HepG2 (cell line): ENCODE results near the gene TMEM164. TPM values are rescaled to one million over a fixed set of nuclear protein-coding genes. Genes with fewer than 3 reads are reported as not detected.

Experiments
- ATAC-seq: fragments of 200-7000 bp; cut with Tn5 transposase; 3 replicates; pipeline ENCODE4 v1.9.1; 2020; ENCODE audit warnings: mild to moderate bottlenecking, moderate library complexity
- BruUV-seq: library from RNA; stranded (reverse); fragments of 400-500 nt; replicated peaks from 2 replicates; lab custom pipeline; 2021; lab: Mats Ljungman, UMichigan
- CTCF ChIA-PET: fragments of 300-600 bp; formaldehyde crosslinking; extraction: SDS; loops from one replicate; lab custom pipeline; 2021; ENCODE audit warnings: low total read pairs, inconsistent platforms, low intra/inter-chr PET ratio; lab: Yijun Ruan, JAX
- POLR2A ChIA-PET: fragments of 350-600 bp; sonication (Branson Sonifier 250); formaldehyde crosslinking; loops from one replicate; lab custom pipeline; 2020; ENCODE audit warnings: antibody characterized with exemption, inconsistent platforms; lab: Yijun Ruan, JAX
- DNase-seq: peaks from one replicate; pipeline ENCODE4 v3.0.0-alpha.2; 2015; ENCODE audit warnings: low spot score
- FAIRE-seq: peaks from 3 replicates; lab custom pipeline; 2011; peaks lifted over from hg19 to GRCh38; lab: Jason Lieb, UNC
- H2AFZ ChIP-seq: one replicate; pipeline ENCODE4 v1.6.1; 2011; ENCODE audit warnings: low read length, inconsistent platforms
- H3K27ac ChIP-seq: fragments of 300-600 bp; 3 replicates; pipeline ENCODE4 v1.8.0; 2011; ENCODE audit warnings: mixed run types, mild to moderate bottlenecking, mixed read lengths, low read length, inconsistent platforms; ENCODE audit not compliant: insufficient read depth; ENCODE audit errors: extremely low read length
- H3K27me3 ChIP-seq, 2 experiments: fragments of 200-600 bp in 1 of 2; 2 replicates in 1 of 2; 3 replicates in 1 of 2; pipeline versions ENCODE4 v1.6.0 to v1.8.0; 2011; ENCODE audit warnings: low read length in 2 of 2, mild to moderate bottlenecking in 2 of 2, moderate library complexity in 2 of 2, inconsistent platforms in 1 of 2; ENCODE audit not compliant: insufficient read depth in 2 of 2, control insufficient read depth in 1 of 2
- H3K36me3 ChIP-seq, 2 experiments: fragments of 200-600 bp in 1 of 2; replicated peaks in 1 of 2; 2 replicates in 1 of 2; 3 replicates in 1 of 2; pipeline versions ENCODE4 v1.5.1 to v1.8.0; 2011; ENCODE audit warnings: low read length in 2 of 2, inconsistent platforms in 1 of 2; ENCODE audit not compliant: insufficient read depth in 2 of 2, control insufficient read depth in 1 of 2
- H3K4me1 ChIP-seq: 2 replicates; pipeline ENCODE4 v1.5.1; 2012; ENCODE audit warnings: low read length, inconsistent platforms; ENCODE audit not compliant: insufficient read depth
- H3K4me2 ChIP-seq: 2 replicates; pipeline ENCODE4 v1.6.0; 2011; ENCODE audit warnings: low read depth, low read length, inconsistent platforms
- H3K4me3 ChIP-seq, 3 experiments: fragments of 200-600 bp in 1 of 3; sonication (generic), shearing (Covaris generic) in 1 of 3; replicated peaks in 1 of 3; 2 replicates each; pipeline ENCODE4 v1.5.1; 2011 to 2016; ENCODE audit warnings: low read length in 3 of 3, inconsistent platforms in 2 of 3, low read depth in 2 of 3, mild to moderate bottlenecking in 2 of 3, control low read depth in 1 of 3, mixed read lengths in 1 of 3; ENCODE audit not compliant: insufficient read depth in 1 of 3
- H3K79me2 ChIP-seq: one replicate; pipeline ENCODE4 v1.6.1; 2011; ENCODE audit warnings: low read length, inconsistent platforms; ENCODE audit not compliant: insufficient read depth
- H3K9ac ChIP-seq: 2 replicates; pipeline ENCODE4 v1.6.0; 2011; ENCODE audit warnings: mild to moderate bottlenecking, low read depth, low read length, inconsistent platforms; ENCODE audit not compliant: insufficient read depth
- H3K9me3 ChIP-seq: 2 replicates; pipeline ENCODE4 v1.5.1; 2012; ENCODE audit warnings: mild to moderate bottlenecking, low read length
- H4K20me1 ChIP-seq: 2 replicates; pipeline ENCODE4 v1.6.0; 2011; ENCODE audit warnings: inconsistent platforms, mild to moderate bottlenecking, low read length, moderate library complexity; ENCODE audit not compliant: insufficient read depth
- HIC2 ChIP-seq: sonication (generic); formaldehyde crosslinking; IDR thresholded peaks from 2 replicates; pipeline ENCODE4 v1.9.0; 2022; ENCODE audit warnings: low read depth, missing genetic modification reagents
- HMGA1 ChIP-seq: sonication (generic); formaldehyde crosslinking; conservative IDR thresholded peaks from 2 replicates; pipeline ENCODE4 v1.4.0; 2020; ENCODE audit warnings: missing genetic modification reagents
- KMT2B ChIP-seq: IDR thresholded peaks from 2 replicates; pipeline ENCODE4 v1.6.1; 2016; ENCODE audit warnings: missing genetic modification reagents, missing compliant biosample characterization
- MTA3 ChIP-seq: sonication (generic); formaldehyde crosslinking; IDR thresholded peaks from 2 replicates; pipeline ENCODE4 v1.4.0; 2020; ENCODE audit warnings: missing genetic modification reagents
- PAWR ChIP-seq: sonication (generic); formaldehyde crosslinking; IDR thresholded peaks from 2 replicates; pipeline ENCODE4 v1.4.0; 2020; ENCODE audit warnings: missing genetic modification reagents, mild to moderate bottlenecking, borderline replicate concordance
- SRSF4 ChIP-seq: fragments of 200-400 bp; formaldehyde crosslinking; IDR thresholded peaks from one replicate; pipeline ENCODE4 v1.6.1; 2018; ENCODE audit warnings: mild to moderate bottlenecking, low read depth, low read length, moderate library complexity; ENCODE audit not compliant: poor library complexity, severe bottlenecking
- ZNF343 ChIP-seq: sonication (generic); formaldehyde crosslinking; IDR thresholded peaks from 2 replicates; pipeline ENCODE4 v1.4.0; 2020; ENCODE audit warnings: mild to moderate bottlenecking, missing genetic modification reagents
- ZNF407 ChIP-seq: sonication (generic); formaldehyde crosslinking; IDR thresholded peaks from one replicate; pipeline ENCODE4 v1.5.1; 2020; ENCODE audit warnings: mild to moderate bottlenecking, missing genetic modification reagents; ENCODE audit errors: not compliant biosample characterization
- ZNF562 ChIP-seq: sonication (generic); formaldehyde crosslinking; IDR thresholded peaks from 2 replicates; pipeline ENCODE4 v1.8.0; 2022; ENCODE audit warnings: missing genetic modification reagents, borderline replicate concordance
- WGBS: methylation state at CpG from one replicate; pipeline ENCODE4 v1.1.6; 2017; ENCODE audit warnings: low lambda C conversion rate; 5-methylcytosine and 5-hydroxymethylcytosine counted together
- in situ Hi-C: cut with HindIII; loops from 2 replicates; pipeline ENCODE4 v1.10.0; 2017; ENCODE audit warnings: low pct_unique_long_range_greater_than_20kb; ENCODE audit not compliant: extremely low pct_ligation_motif_present
- intact Hi-C: fragments of 100-400 bp; cut with micrococcal nuclease; formaldehyde crosslinking; loops from one replicate; pipeline ENCODE4 v1.10.0; 2022; ENCODE audit not compliant: unreplicated experiment
- polyA plus RNA-seq, 8 experiments: library from polyadenylated mRNA; depleted of rRNA in 3 of 8; stranded (reverse) in 7 of 8; unstranded in 1 of 8; fragments of >200 nt; fragmentation: Illumina TruSeq in 4 of 8; extraction: Trizol in 4 of 8; gene quantifications; 2 replicates each; pipeline versions ENCODE4 v1.2.1 to v1.2.3, GENCODE V29; 2011 to 2016; ENCODE audit warnings: low read depth in 4 of 8, missing spikeins in 1 of 8, mixed read lengths in 1 of 8; ENCODE audit not compliant: insufficient read depth in 1 of 8
- total RNA-seq, 5 experiments: library from RNA; depleted of rRNA; stranded (reverse); fragments of >200 nt; fragmentation: Illumina TruSeq; extraction: Trizol; gene quantifications; 2 replicates each; pipeline ENCODE4 v1.2.3, GENCODE V29; 2016; ENCODE audit warnings: low read depth in 1 of 5

The TMEM164 gene
- total and polyA plus RNA-seq, 2 of the 13 experiments (the other 11 are each of a cell fraction or from before 2014, with no cell fraction given): 5.8 to 13.2 TPM

GRCh38 chrX:110182362-110182761 lies 179.4 kb downstream of the TMEM164 start (continued):
- TF ChIP-seq ZNF407 (CRISPR knock-in tag): no peak

- Histone ChIP-seq H3K79me2 (no peaks in the 10 kb centered on the region), H3K9me3 (no peaks in the 10 kb centered on the region), H3K4me1 (no peaks in the 10 kb centered on the region), H3K36me3 (no peaks in the 10 kb centered on the region), H3K4me3 (no peak overlapping the region), H3K27me3 (no peaks in the 10 kb centered on the region), H3K27ac (no peak overlapping the region), H2AFZ (no peak overlapping the region), H4K20me1 (no peaks in the 10 kb centered on the region), H3K9ac (no peak overlapping the region), H3K4me2 (no peak overlapping the region)
- FAIRE-seq (no peak), DNase-seq (no peak), ATAC-seq (no peak)
- intact Hi-C loops (no loop called here), in situ Hi-C loops (no loop called here)
- BruUV-seq: no TSS peak
- 97% methylated on average over 3 of the region's 6 CpGs for whole genome bisulfite sequencing
- ChIA-PET CTCF (no interaction called here), POLR2A (no interaction called here)
- TF ChIP-seq HMGA1 (CRISPR knock-in tag) (no peak), ZNF343 (no peak), KMT2B (CRISPR knock-in tag) (no peak), SRSF4 (no peak), ZNF562 (CRISPR knock-in tag) (no peak), MTA3 (CRISPR knock-in tag) (no peak), PAWR (no peak), HIC2 (CRISPR knock-in tag) (no peak)
Measured at GRCh38 chrX:110182865-110183264, 180.0 kb downstream of the TMEM164 start.
